Skeletal muscle tissue (tissue), 4 donors: ENCODE results near the gene FAM181B. TPM values are rescaled to one million over a fixed set of nuclear protein-coding genes. Genes with fewer than 3 reads are reported as not detected.

Experiments used
- H3K27ac ChIP-seq: one replicate; pipeline ENCODE4 v1.7.0; 2013; ENCODE audit warnings: mild to moderate bottlenecking, low read depth, low read length, inconsistent platforms
- H3K27me3 ChIP-seq, 3 donors: one replicate each; pipeline ENCODE4 v1.7.0; 2013; ENCODE audit warnings: low read length in 3 of 3; ENCODE audit not compliant: control insufficient read depth in 3 of 3, insufficient read depth in 3 of 3
- H3K36me3 ChIP-seq, 3 donors: one replicate each; pipeline ENCODE4 v1.7.0; 2013; ENCODE audit warnings: low read length in 3 of 3; ENCODE audit not compliant: control insufficient read depth in 3 of 3, insufficient read depth in 3 of 3
- H3K4me1 ChIP-seq, 3 donors: one replicate each; pipeline ENCODE4 v1.7.0; 2013; ENCODE audit warnings: low read length in 3 of 3, mild to moderate bottlenecking in 3 of 3; ENCODE audit not compliant: control insufficient read depth in 3 of 3, insufficient read depth in 3 of 3
- H3K4me3 ChIP-seq, 3 donors: one replicate each; pipeline ENCODE4 v1.7.0; 2013; ENCODE audit warnings: low read length in 3 of 3
- H3K9ac ChIP-seq, 3 donors: one replicate each; pipeline ENCODE4 v1.7.0; 2013; ENCODE audit warnings: low read length in 3 of 3, mild to moderate bottlenecking in 3 of 3, moderate library complexity in 2 of 3, low read depth in 1 of 3
- H3K9me3 ChIP-seq, 3 donors: one replicate each; pipeline ENCODE4 v1.7.0; 2013; ENCODE audit warnings: low read length in 3 of 3; ENCODE audit not compliant: control insufficient read depth in 3 of 3
- total RNA-seq: library from RNA; depleted of rRNA; stranded (reverse); fragments of >200 nt; gene quantifications from one replicate; pipeline ENCODE4 v1.2.3, GENCODE V29; 2014
- donor health status: Osteomylitis.

Gene FAM181B
- total RNA-seq, 1 donor from 2014 or later, result under 0.01 TPM

DNA sequence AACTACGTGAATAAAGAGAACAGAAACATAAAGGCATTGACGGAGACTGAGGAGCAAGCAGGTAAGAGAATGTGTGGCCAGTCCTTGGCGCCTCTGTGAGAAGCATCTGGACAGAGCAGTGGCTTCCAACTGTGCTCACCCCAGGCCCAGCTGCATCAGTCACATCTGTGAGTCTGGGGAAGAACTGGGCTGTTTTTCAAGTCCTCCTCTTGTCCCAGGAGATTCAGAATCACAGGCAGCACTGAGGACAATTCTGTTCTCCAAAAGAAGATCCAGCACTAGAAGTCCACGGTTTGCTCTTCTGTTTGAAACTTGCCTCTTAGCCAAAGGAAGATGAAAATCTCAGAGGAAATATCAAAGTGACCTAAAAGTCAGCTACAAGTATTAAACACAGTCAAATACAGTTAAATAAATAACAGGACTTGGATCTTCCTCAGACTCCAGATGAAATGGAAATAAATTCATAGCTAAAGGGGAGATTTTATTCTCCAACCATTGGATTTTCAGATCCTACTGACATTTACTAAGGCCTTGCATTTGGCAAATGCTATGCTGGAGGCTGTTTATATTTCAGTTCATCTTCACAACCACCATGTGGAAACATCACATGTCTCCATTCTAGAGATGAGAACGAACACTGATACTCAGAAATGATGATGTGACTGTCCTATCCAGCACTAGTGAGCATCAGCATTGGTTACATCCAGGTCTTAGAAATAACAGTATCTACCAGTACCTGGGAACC lies 14.1 kb downstream of the FAM181B start:
- Histone ChIP-seq H3K4me1 (peaks cover 3 to 13% (median 10%) of the 10 kb centered on the region in 3 donors), H3K27me3 (peaks cover 0 to 2% (median 0%) of the 10 kb centered on the region in 3 donors), H3K27ac (no peak overlapping the region), H3K9me3 (no peaks in the 10 kb centered on the region), H3K4me3 (no peak overlapping the region), H3K36me3 (no peaks in the 10 kb centered on the region), H3K9ac (no peak overlapping the region)

DNA sequence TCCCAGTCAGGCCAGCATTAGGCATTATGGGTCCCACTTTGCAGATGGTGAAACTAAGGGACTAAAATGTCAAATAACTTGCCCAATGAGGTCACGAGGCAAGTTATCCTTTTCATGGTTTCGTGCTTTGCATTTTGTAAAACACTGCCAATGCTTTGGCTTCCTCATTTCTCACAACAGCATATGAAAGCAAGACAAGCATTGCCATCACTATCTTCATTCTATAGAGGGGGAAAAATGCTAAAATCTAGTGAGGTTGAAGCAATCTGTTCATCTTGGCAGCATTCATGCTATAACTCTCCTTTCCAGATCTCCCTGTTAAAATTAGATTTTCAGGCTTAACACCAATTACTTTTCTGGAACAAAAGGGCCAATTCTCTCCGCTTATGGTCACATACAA lies 14.8 kb downstream of the FAM181B start:
- no peak overlapping the region for H3K9ac ChIP-seq
- no peaks in the 10 kb centered on the region for H3K27me3 ChIP-seq
- H3K4me3 ChIP-seq, result no peak overlapping the region
- H3K9me3 ChIP-seq, result no peaks in the 10 kb centered on the region
- H3K36me3 ChIP-seq, result no peaks in the 10 kb centered on the region
- H3K27ac ChIP-seq, result no peak overlapping the region
- H3K4me1 ChIP-seq, result peaks cover 3 to 13% (median 10%) of the 10 kb centered on the region in 3 donors

DNA sequence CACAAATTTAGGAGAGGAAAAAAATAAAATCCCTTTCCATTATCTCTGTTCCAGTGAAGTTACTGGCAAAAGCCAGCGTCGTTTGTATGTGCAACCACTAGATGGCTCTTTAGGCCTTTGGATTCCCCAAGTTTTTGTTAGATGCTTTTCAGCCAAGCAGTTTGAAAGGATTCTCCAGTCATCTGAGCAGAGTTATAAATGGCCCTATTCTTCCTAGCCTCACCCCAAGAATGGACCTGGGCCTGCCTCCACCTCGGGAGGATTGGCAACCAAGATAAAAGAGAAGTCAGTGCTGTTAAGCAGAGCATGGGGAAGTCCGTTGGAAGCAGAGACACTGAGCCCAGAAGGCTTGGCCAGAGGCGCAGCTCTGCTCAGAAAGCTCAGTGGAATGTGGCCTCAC lies 15.4 kb downstream of the FAM181B start:
- Histone ChIP-seq H3K4me1 (peaks cover 3 to 13% (median 10%) of the 10 kb centered on the region in 3 donors), H3K4me3 (no peak overlapping the region), H3K9ac (no peak overlapping the region), H3K9me3 (no peaks in the 10 kb centered on the region), H3K27ac (no peak overlapping the region), H3K36me3 (no peaks in the 10 kb centered on the region), H3K27me3 (no peaks in the 10 kb centered on the region)

DNA sequence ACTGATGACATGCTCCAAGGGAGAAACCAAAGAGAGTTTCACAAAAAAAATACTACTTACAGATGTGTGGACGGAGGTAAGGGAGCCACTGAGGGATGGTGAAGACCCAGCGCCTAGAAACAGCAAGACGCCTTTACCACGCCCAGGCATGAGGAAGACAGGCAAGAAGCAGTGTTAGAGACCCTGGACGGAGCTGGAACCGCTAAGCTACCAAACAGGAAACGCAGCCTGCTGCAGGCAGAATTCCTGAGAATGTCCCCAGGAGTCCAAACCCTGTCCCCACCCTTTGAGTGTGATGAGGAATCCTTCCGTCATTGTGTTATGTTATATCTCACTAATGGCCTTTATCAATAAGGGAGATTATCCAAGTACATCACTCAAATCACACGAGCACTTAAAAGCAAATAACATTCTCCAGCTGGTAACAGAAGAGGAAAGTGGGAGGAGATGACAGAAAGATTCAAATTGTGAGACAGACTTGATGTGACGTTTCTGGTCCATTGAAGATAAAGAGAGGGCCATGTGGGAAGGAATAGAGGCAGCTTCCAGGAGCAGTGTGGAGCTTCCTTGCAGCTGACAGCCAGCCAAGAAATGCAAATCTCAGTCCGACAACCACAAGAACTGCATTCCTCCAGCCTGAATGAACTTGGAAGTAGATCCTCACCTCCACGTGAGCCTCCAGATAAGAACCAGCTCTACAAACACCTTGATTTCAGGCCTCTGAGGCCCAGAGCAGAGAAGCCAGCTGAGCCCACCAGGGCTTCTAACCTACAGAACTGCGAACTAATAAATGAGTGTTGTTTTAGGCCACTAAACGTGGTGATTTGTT lies 19.1 kb downstream of the FAM181B start:
- H3K36me3 ChIP-seq, result no peaks in the 10 kb centered on the region
- no peaks in the 10 kb centered on the region for H3K9me3 ChIP-seq
- H3K27ac ChIP-seq, result no peak overlapping the region
- no peak overlapping the region for H3K9ac ChIP-seq
- peaks cover 0 to 6% (median 3%) of the 10 kb centered on the region in 3 donors for H3K4me1 ChIP-seq
- peaks cover 0 to 5% (median 0%) of the 10 kb centered on the region in 3 donors for H3K27me3 ChIP-seq
- no peak overlapping the region for H3K4me3 ChIP-seq

DNA sequence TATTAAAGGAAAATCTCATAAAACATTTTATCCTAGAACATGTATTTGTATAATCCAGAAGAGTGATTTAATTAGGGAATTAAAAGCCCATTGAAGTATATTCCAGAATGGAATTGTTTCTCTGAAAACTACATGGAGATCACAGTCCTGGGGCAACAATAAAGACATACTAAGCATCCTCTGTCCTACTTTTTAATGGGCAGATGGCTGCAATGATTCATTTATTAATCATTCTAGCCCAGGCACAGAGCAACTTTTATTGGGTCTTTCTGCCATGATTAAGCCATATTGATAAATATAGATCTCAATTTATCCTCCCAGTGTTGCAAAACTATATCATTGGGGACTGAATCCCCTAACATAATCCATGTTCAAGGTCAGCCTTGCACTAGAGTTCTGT lies 22.0 kb downstream of the FAM181B start:
- H3K4me1 ChIP-seq, result no peaks in the 10 kb centered on the region
- H3K9ac ChIP-seq, result no peak overlapping the region
- H3K4me3 ChIP-seq, result no peak overlapping the region
- H3K9me3 ChIP-seq, result no peaks in the 10 kb centered on the region
- no peak overlapping the region for H3K27ac ChIP-seq
- H3K36me3 ChIP-seq, result no peaks in the 10 kb centered on the region
- peaks cover 0 to 5% (median 0%) of the 10 kb centered on the region in 3 donors for H3K27me3 ChIP-seq

DNA sequence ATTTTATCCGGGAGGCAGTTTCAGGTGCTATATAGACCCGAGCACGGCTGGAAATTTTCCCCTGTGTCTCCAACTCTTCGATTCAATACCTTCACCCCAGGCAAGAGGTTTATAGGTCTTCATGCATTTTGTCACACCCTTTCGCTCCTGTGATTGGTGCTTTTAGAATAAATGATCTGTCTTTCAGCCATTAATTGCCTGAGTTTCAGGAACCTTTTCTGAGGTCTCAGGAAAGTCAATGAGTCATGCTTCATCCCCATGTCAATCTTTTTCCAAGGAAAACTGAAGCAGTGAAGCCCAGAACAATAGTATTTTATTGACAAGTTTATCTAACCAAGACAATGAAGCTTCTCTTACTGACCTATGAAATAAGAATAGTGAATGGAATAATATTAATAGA lies 29.9 kb downstream of the FAM181B start:
- H3K9ac ChIP-seq, result no peak overlapping the region
- H3K36me3 ChIP-seq, result no peaks in the 10 kb centered on the region

DNA sequence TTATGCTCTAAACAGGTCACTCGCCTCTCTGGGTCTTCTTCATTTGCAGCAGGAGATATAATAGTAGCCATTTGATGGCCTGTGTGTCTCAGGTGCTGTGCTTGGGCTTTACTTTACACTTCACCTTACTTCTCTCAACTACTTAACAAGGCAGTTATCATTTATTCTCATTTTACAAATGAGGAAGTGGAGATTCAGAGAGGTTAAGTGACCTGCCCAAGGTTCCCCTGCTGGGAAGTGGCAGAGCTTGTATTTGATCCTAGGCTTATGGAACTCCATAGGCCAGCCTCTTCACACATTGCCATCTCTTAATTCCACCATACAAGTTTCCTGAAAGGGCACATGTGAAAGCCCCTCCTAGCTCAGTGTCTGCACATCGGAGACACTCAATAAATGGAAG lies 30.4 kb downstream of the FAM181B start:
- Histone ChIP-seq H3K9ac (no peak overlapping the region), H3K4me3 (no peak overlapping the region), H3K4me1 (no peaks in the 10 kb centered on the region), H3K27me3 (no peaks in the 10 kb centered on the region), H3K27ac (no peak overlapping the region), H3K9me3 (no peaks in the 10 kb centered on the region), H3K36me3 (no peaks in the 10 kb centered on the region)

More for the DNA sequence above, 29.9 kb downstream of the FAM181B start:
- Histone ChIP-seq H3K4me3 (no peak overlapping the region), H3K4me1 (no peaks in the 10 kb centered on the region), H3K27ac (no peak overlapping the region), H3K9me3 (no peaks in the 10 kb centered on the region), H3K27me3 (no peaks in the 10 kb centered on the region)

DNA sequence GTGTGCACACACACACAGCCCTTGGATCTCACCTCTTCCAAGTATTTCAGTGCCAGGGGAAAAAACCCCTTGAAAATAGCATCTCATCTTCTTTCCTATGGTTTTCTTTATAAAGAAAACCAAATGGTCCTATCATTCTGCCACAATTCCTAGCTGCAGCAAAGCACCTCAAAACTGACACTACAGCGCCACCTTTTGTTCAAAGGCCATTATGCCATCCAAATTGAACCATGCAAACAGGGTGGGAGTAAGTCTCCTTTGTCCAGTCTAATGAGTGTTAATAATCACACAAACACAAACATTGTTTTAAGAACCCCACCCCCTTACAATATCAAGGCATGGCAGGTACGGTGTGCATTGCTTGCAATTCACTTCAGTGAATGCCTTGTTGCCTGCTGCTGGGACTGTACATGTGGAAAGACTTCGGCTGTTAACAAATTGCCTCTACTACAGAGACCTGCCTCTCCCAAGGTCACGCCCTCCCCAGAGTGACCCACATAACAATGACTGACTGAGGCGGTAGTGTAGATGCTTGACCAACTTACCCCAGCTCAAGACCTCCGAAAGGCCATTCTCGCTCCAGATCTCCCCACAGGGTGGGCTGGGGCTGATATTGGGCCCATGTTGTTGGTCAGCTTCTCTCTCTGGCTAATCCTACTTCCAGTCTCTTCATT lies 31.7 kb downstream of the FAM181B start:
- no peaks in the 10 kb centered on the region for H3K27me3 ChIP-seq
- H3K27ac ChIP-seq, result no peak overlapping the region
- no peak overlapping the region for H3K4me3 ChIP-seq
- H3K36me3 ChIP-seq, result no peaks in the 10 kb centered on the region
- no peaks in the 10 kb centered on the region for H3K4me1 ChIP-seq
- H3K9ac ChIP-seq, result no peak overlapping the region
- no peaks in the 10 kb centered on the region for H3K9me3 ChIP-seq

DNA sequence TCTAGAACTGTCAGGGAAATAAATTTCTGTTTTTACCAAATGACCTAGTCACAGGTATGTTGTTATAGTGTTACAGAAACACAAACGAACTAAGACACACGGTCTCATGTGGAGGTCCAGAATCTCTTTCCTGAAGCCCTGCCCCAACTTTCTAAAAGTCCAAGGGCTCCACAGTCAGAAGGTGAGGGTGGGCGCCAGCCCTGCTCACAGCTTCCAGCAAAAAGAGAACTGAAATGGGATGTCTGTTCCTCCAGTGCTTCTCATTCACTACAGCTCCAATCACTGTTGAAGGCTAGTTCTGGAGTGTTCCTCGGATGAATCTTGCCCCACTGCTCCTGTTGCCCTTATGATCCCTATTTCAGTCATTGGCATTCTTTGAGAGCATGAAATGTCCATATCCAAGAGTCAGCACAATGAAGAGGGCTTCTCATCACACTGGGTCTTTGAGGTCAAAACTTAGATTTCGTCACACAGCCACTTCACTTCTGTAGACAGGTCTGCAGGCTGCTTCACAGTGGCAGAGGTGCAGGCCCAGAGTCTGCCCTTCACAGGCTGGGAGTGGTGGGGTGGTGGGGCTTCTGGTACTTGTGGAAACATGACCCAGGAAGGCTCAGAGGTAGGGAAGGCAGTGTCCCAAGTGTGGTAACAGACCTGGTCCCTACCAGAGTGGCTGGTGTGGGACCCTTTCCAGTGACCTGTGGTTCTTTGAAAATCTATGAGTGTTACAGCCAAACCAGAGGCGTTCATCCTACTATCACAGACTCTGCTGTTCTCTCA lies 34.9 kb downstream of the FAM181B start:
- no peak overlapping the region for H3K9ac ChIP-seq
- no peaks in the 10 kb centered on the region for H3K4me1 ChIP-seq
- H3K9me3 ChIP-seq, result no peaks in the 10 kb centered on the region

More for the DNA sequence above, 34.9 kb downstream of the FAM181B start:
- H3K27ac ChIP-seq, result no peak overlapping the region
- no peaks in the 10 kb centered on the region for H3K27me3 ChIP-seq
- H3K4me3 ChIP-seq, result no peak overlapping the region
- no peaks in the 10 kb centered on the region for H3K36me3 ChIP-seq
